Measurements from ENCODE around the gene ZNF180. TPM values are rescaled to one million over a fixed set of nuclear protein-coding genes. Genes with fewer than 3 reads are reported as not detected.

The ZNF180 gene
- total and polyA plus RNA-seq, 2 donors from 2014 or later: 3.4 to 10.3 TPM

- Histone ChIP-seq H3K9ac (ENCODE audit: low read length in 3 of 3) (peak within 1 kb of the TSS in 2 of 3 donors; percentile 59 to 85), H3K9me3 (ENCODE audit: control insufficient read depth in 2 of 3, insufficient read depth in 1 of 3, low read length in 3 of 3) (peaks cover 0 to 28% (median 8%) of the 10 kb centered on the region in 3 donors), H3K4me1 (ENCODE audit: control insufficient read depth in 2 of 3, insufficient read depth in 2 of 3, low read depth in 1 of 3, low read length in 3 of 3) (peaks cover 0 to 4% (median 0%) of the 10 kb centered on the region in 3 donors), H3K36me3 (ENCODE audit: control insufficient read depth in 2 of 3, insufficient read depth in 3 of 3, low read length in 3 of 3) (peaks cover 2 to 7% (median 3%) of the 10 kb centered on the region in 3 donors), H3K4me3 (ENCODE audit: low read length in 3 of 3) (peak within 1 kb of the TSS; percentile 86 to 93 (median 89)), H3K27ac (ENCODE audit: low read depth in 2 of 2, low read length in 2 of 2) (no peak within 1 kb of the TSS), H3K27me3 (ENCODE audit: control insufficient read depth, insufficient read depth, low read length) (no peaks in the 10 kb centered on the region)
- no peak for FAIRE-seq
- intact Hi-C loops (cut with DNase I): no loop called here
- TF ChIP-seq CTCF (IDR thresholded peaks at IDR 0.05; ENCODE audit: borderline replicate concordance, extremely low read depth, insufficient read depth): no peak
- DNase-seq: peak; percentile 92 to 98 (median 94)
Observed at GRCh38 chr19:44447916-44448674, 52.2 kb downstream of the ZNF180 start, which contains the start of gene ZNF229. Gene ZNF229, minus strand, starts transcription at chr19:44448472. Its CDS starts 5,625 bp downstream, at chr19:44442847.

- Histone ChIP-seq H3K4me1 (ENCODE audit: control insufficient read depth in 2 of 3, insufficient read depth in 2 of 3, low read depth in 1 of 3, low read length in 3 of 3) (no peaks in the 10 kb centered on the region), H3K9ac (ENCODE audit: low read length in 3 of 3) (no peak overlapping the region), H3K9me3 (ENCODE audit: control insufficient read depth in 2 of 3, insufficient read depth in 1 of 3, low read length in 3 of 3) (peaks cover 3 to 71% (median 21%) of the 10 kb centered on the region in 3 donors), H3K36me3 (ENCODE audit: control insufficient read depth in 2 of 3, insufficient read depth in 3 of 3, low read length in 3 of 3) (peaks cover 7 to 55% (median 14%) of the 10 kb centered on the region in 3 donors), H3K4me3 (ENCODE audit: low read length in 3 of 3) (no peak overlapping the region), H3K27ac (ENCODE audit: low read depth in 2 of 2, low read length in 2 of 2) (no peak overlapping the region), H3K27me3 (ENCODE audit: control insufficient read depth, insufficient read depth, low read length) (no peaks in the 10 kb centered on the region)
- intact Hi-C loops (cut with DNase I): no loop called here
- DNase-seq (no peak), FAIRE-seq (no peak)
- TF ChIP-seq CTCF (IDR thresholded peaks at IDR 0.05; ENCODE audit: borderline replicate concordance, extremely low read depth, insufficient read depth): no peak
Observed at GRCh38 chr19:44438441-44438840, 61.9 kb downstream of the ZNF180 start.

- Histone ChIP-seq H3K27me3 (ENCODE audit: control insufficient read depth, insufficient read depth, low read length) (no peaks in the 10 kb centered on the region), H3K4me3 (ENCODE audit: low read length in 3 of 3) (peak overlapping the region in 1 of 3 donors; percentile 12), H3K9me3 (ENCODE audit: control insufficient read depth in 2 of 3, insufficient read depth in 1 of 3, low read length in 3 of 3) (peaks cover 2 to 83% (median 35%) of the 10 kb centered on the region in 3 donors), H3K4me1 (ENCODE audit: control insufficient read depth in 2 of 3, insufficient read depth in 2 of 3, low read depth in 1 of 3, low read length in 3 of 3) (no peaks in the 10 kb centered on the region), H3K27ac (ENCODE audit: low read depth in 2 of 2, low read length in 2 of 2) (no peak overlapping the region), H3K36me3 (ENCODE audit: control insufficient read depth in 2 of 3, insufficient read depth in 3 of 3, low read length in 3 of 3) (peaks cover 4 to 61% (median 19%) of the 10 kb centered on the region in 3 donors), H3K9ac (ENCODE audit: low read length in 3 of 3) (no peak overlapping the region)
- FAIRE-seq: no peak
- DNase-seq: no peak
- TF ChIP-seq CTCF (IDR thresholded peaks at IDR 0.05; ENCODE audit: borderline replicate concordance, extremely low read depth, insufficient read depth): no peak
- intact Hi-C loops (cut with DNase I): no loop called here
Observed at GRCh38 chr19:44435441-44435840, 64.9 kb downstream of the ZNF180 start.
